Activated T-helper 9 cell treated with anti-CD3 and anti-CD28 coated beads, Interleukin-2, amount 50 U/mL, for 16 hours (primary cell): ENCODE data around the gene TROAP.

Experiments
- DNase-seq: peaks from one replicate; pipeline ENCODE4 v3.0.0-alpha.2; 2020; ENCODE audit warnings: low read depth

The TROAP gene

DNA sequence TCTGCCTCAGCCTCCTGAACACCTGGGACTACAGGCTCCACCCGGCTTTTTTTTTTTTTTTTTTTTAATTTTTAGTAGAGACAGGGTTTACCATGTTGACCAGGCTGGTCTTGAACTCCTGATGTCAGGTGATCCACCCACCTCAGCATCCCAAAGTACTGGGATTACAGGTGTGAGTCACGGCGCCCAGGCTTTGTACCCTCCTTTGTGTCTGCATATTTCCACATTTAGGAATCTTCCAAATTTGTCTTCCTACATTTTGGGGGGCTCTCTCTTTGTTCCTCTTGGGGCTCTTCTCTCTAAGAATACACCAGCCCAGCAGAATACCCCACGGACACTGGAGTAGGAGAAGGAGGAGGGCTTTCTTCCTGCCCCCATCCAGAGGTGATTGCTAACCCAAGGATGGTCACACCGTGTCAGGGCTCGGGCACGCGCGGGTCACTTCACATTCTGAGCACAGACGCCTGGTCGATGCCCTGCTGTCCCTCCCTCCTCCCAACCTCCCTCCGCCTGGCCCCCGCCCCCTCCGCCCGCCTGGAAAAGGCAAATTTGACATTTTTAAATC is 21.5 kb downstream of the TROAP start:
- DNase-seq = no peak

DNA sequence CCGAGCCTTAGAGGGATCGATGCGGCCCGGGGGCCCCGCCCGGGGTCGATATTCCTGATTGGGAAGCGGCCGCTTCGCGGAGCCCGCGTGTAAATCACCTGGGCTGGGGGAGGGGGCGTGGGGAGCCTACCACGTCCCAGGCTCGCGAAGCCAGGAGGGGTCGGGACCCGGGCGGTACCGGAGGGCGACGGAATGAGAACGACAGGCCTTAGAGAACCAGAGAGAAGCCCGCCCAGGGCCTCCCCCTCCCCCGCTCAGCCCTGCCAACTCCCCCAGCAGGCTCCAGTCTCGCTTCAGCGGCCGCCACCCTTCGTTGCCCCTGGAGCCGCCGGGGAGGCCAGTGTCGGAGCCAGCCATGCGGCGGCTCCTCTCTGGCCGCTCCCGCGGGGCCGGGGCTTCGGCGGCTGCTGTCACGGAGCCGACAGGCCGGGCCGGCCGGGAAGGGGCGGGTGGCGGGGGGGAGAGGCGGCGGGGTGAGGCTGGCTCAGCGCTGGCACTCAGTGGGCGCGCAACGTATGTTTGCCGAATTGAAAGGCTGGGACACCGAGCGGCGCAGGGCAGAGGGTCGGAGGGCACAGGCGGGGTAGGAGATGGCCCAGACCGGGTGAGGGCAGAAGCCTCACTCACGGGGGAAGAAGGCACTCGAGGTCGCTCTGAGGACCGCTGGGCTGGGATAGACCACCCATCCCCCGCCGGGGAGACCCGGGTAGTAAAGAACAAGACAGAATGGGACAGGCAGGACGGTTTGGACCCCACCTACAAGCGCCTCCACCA is 22.2 kb downstream of the TROAP start:
- DNase-seq = no peak

DNA sequence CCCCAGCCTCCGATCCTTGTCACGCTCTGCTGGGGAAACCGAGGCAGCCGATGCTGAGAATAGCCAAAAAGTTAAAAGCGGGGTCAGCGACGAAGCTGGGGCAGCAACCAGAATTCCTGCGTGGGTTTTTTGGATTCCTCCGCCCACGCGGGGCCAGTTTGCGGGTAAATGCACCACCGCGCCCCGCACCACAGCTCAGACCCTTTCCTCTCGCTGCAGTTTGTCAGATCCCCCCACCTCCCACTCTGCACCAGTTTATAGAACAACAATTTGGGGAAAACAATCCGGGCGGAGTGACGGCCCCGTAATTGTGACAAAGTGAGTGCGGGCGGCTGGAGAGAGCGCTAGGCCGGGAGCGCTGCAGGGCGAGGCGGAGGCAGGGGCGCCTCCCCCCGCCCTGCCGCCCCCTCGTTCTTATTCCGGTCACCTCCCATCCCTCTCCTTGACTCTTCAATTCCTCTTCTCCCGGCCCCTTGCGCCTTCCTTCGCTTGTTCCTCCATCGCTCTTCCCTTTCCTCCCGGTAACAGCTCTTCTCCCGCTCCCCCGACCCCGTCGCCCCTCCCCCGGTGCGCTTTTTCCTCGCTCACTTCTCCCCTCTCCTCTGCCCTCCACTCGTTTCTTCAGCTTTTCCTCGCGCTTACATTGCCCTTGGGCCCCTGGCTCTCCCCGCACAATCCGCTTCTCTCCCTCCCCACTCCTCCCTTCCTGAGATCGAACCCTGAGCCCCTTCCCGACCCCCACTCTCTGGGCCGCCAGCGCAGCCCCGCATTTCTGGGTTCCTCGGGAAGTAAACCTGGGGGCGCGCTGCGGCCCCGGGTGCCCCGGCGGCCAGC is 23.0 kb downstream of the TROAP start:
- no peak for DNase-seq

DNA sequence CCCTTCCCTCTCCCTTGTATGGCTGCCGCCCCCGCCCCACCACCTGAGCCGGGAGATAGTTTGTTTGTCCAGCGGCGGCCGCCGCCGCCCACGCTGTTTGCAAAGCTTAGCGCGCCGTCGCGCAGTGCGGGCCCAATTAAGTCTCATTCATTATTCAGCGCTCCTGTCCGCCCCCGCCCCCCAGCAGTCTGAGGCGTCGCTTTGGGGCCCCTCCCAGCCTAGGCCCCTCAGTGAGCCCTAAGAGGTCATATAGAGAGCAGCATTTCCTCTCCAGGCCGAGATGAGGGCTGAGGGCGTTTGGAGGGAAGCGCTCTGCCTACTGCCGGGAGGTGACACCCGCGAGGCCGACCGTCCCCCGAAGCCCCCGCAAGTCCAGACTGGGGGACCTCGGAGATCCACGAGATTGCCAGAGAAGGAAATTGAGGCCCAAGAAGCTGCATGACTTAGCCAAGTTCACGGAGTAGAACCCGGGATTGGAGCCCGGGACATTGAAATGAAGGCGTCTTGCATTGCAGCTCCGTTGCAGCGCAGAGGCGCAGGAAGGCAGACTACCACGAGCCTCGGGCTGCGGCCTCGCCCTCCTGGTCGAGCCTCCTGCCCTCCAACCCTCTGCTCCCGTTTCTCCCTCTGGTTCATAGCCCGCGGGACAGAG is 23.7 kb downstream of the TROAP start, which contains the start of gene DNAJC22:
DNAJC22 (plus strand) TSS at position 230 of the 652 bp plus-strand sequence. CDS start 1,985 bp downstream, outside the sequence.
- DNase-seq = no peak

DNA sequence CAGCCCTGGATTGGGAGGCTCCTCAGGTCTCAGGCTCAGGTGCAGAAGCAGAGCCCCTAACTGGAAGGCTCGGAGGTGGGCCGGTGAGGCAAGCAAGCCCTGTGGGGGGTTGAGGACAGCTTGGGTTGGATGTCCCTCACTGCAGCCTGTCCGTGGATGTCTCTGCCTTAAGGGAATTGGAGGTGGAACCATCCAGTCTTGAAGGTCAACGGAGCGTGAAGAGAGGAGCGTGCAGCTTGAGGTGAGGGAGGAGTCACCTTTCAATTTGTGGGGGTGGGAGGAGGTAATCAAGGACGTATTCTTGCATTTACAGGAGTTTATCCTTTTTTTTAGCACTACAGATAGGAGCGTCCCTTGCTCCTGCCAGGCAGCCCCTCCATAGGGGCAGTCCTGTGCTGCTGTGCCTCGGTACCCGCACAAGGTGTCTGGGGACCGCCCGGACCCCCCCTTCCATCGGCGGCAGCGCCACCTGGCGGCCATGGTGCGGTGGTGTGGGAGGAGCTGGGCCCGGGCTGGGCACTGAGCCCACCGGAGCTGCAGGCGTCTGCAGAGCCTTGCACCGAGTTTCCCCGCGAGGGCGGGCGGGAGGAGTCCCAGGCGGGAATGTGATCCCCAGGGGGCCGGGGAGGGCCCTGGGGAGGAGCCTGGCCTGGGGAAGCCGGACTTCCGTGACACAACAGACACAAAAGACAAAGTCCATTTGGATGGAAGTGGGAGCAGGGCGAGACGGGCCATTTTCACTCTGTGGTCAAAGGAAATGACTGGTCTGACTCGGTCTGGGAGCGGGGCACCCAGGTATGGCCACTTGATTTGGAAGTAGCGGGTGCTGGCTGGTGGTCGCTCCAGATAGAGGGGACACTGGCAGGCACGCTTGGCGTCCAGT is 24.5 kb downstream of the TROAP start:
- peak; percentile 73 for DNase-seq

DNA sequence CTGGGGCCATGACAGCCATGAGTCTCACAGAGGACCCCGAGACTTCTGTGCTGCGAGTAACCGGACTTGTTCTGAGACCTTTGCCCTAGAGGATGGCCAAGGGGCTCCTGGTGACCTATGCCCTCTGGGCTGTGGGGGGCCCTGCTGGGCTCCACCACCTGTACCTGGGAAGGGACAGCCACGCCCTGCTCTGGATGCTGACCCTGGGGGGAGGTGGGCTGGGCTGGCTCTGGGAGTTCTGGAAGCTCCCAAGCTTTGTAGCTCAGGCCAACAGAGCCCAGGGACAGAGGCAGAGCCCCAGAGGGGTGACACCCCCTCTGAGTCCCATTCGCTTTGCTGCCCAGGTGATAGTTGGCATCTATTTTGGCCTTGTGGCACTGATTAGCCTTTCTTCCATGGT is 25.7 kb downstream of the TROAP start:
- no peak for DNase-seq

DNA sequence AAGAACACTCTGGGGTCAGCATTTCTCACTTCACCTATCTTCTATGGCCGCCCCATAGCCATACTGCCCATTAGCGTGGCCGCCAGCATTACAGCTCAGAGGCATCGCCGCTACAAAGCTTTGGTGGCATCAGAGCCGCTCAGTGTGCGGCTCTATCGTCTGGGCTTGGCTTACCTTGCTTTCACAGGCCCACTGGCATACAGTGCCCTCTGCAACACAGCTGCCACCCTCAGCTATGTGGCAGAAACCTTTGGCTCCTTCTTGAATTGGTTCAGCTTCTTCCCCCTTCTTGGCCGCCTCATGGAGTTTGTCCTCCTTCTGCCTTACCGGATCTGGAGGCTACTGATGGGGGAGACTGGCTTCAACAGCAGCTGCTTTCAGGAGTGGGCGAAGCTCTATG is 26.2 kb downstream of the TROAP start:
- DNase-seq = no peak

DNA sequence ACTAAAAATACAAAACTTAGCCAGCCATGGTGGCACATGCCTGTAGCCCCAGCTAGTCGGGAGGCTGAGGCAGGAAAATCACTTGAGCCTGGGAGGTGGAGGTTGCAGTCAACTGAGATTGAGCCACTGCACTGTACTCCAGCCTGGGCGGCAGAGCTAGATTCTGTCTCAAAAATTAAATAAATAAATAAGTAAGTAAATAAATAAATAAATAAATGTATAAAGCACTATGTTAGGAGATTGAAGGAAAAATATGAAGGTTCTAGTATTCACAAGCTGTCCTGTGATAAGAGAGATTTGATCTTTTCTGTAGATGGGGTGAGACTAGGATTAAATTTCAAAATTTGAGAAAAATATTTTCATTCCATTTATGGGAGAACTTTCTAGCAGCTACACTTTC is 29.3 kb downstream of the TROAP start:
- no peak for DNase-seq

DNA sequence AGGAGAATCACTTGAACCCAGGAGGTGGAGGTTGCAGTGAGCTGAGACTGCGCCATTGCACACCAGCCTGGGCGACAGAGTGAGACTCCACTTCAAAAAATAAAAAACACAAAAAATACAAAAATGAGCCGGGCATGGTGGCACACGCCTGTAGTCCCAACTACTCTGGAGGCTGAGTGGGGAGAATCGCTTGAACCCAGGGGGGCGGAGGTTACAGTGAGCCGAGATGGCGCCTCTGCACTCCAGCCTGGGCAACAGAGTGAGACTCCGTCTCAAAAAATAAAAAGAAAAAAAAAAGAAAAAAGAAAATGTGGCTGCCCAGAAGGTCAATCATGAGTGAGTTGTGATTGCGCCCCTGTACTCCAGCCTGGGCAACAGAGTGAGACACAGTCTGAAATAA is 32.9 kb downstream of the TROAP start:
- no peak for DNase-seq

DNA sequence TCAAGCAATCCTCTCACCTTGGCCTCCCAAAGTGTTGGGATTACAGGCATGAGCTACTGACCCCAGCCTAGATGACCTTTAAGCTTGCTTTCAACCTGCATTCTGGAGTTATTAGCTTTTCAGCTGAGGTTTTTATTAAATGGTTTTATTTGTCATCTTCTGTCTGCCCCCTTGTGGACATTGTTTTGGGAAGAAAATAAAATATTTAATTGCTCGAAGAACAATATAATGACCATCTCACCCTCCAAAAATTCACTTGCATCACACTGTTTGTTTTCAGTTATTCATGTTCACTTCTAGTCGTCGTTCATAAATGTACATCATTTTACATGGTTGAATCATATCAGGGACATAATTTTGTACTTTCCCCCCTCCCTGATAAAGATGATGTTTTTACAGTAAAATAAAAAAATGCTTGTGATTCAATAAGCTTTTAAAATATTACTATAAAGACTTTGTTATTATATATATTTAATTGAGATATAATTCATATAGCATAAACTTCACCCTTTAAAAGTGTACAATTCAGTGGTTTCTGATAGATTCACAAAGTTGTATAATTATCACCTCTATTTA is 34.1 kb downstream of the TROAP start:
- no peak for DNase-seq

DNA sequence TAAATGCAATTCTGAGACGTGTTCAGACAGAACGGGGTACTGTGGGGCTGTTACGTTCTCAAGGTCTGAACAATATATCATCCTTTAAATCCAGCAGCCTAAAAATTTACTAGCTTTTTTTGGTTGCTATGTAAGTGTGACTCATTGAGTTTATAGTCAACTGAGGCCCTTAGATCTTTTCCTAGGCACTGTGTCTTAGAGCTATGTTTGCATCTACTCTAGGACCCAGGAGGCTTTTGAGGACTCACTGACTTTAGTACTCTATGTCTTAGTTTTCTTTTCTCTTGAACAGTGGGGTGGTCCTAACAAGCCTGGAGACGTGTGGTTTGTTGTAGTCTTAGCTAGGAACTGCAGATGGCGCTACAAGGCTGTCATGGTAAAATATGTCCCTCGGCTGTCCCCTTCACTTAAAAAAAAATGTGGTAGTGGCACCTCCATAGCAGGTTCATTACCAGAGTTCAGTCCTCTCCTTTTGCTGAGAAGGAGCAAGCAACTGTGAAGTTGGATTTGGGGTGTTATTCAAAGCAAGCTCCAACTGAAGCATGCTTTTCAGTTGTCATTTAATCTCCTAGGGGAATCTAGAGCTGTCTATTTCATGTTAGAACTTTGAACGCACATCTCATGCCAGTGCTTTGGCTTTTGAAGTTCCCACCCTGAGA is 35.6 kb downstream of the TROAP start:
- DNase-seq = no peak

DNA sequence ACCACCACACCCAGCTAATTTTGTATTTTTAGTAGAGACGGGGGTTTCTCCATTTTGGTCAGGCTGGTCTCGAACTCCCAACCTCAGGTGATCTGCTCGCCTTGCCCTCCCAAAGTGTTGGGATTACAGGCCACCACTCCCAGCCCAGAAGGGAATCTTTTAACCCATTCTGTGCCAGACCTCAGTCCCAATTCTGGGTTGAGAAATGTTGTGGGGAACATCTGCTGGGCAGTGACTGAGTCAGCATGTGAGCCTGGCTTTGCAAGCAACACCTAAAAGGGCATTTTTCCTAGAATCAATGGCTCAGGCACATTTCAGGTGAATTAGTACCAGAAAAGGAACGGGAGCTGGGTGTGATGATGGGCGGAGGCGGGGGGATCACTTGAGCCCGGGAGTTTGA is 36.6 kb downstream of the TROAP start:
- no peak for DNase-seq

DNA sequence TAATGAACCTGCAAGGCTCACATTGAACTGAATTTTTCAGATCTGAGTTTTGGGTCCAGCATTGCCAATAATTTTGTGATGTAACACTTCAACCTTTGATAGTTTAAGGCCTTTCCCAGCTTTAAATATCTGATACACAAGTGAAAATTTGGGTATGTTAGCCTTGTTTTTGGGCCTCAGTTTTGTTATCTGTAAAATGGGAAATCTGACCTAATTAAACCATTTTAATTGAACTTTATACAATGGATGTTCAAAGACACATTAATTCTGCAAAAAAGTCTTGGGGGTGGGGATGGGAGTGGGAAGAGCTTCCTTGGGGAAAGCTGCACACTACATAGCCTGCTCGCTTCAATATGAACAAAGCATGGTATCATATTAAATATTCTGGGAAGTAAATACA is 39.0 kb downstream of the TROAP start:
- DNase-seq = no peak

DNA sequence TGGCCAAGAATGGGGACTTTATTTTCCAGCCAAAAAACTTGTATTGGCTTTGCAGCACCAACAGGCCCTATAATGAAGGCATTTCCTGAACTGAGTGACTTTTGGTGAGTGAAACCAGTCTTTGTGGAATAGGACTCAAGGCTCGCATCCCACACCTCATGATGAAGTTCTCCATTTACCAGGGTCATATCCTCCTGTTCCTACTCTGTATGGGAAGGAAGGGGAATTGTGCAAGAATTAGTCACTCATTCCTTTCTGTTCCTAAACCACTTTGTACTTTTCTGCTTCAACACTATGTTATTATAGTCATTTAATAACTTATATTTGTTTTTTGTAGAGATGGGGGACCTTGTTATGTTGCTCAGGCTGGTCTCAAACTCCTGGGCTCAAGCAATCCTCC is 41.9 kb downstream of the TROAP start:
- DNase-seq = no peak

DNA sequence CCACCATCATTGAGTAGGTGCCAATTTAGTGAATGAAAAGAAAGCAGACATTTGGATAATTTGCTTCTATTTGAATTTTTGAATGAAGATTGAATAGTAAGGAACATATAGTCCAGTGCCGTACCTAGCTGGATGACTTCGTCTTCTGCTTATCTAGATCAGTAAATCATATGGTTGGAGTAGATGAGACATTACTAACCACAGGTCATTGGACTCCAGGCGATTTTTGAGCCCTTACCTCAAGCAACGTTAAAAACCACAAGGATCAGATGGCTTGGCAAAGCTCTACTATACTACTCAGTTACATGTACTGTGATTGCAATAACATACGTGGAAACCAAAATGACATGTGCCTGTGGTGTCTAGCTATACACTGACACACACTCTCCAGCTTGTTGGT is 42.5 kb downstream of the TROAP start:
- DNase-seq = no peak

DNA sequence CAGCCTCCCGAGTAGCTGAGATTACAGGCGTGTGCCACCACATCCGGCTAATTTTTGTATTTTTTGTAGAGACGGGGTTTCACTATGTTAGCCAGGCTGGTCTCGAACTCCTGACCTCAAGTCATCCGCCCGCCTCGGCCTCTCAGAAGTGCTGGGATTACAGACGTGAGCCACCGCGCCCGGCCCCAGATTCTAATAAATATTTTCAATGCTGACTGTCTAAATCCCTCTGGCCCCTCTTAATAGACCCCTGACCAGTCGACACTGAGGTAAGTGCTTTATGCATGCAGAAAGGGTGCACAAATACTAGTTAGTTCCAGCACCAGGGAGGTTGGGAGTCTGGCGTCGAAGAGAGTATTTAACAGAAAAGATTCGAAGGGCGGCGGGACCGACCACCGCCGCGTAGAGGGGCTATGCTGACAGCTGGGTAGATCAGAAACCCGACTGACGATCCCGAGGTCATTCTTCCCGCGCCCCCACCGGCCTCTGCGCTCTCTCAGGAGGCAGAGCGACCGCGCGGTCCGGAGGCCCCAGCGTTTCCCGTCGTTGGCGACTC is 43.1 kb downstream of the TROAP start:
- DNase-seq = no peak

DNA sequence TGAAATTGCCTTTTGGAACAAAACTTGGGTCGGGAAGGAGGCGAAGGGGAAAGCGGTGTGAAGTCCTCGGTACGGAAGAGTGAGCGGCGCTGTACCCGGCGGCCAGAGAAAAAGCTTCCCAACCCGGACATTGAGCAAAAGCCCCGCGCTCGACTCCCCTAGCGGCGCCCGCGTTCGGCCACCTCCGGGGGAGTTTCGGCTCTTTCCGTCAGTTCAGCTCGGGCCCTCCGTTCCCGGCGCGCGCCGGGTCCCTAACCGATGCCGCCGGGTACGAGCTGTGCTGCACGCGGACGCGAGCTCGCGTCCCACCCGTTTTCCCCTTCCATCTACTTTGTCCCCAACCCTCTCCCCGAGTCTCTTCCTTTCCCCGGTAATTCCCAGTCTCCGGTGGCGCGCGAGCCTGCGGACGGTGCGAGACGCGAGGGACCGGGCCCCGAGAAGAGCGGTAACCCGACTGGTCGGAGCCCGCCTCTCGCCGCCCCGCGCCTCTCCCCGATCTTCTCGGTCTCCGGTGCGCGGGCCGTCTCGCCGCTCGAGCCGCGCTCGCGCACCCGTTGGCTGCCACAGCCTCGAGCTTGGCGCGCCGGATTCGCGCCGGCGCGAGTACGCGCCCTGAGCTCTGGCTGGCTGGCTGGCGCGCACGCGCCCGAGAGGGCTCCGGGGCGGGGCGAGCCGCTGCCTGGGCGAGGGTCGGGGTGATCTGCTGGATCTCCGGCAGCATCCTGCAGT is 43.8 kb downstream of the TROAP start:
- DNase-seq = peak; percentile 76

DNA sequence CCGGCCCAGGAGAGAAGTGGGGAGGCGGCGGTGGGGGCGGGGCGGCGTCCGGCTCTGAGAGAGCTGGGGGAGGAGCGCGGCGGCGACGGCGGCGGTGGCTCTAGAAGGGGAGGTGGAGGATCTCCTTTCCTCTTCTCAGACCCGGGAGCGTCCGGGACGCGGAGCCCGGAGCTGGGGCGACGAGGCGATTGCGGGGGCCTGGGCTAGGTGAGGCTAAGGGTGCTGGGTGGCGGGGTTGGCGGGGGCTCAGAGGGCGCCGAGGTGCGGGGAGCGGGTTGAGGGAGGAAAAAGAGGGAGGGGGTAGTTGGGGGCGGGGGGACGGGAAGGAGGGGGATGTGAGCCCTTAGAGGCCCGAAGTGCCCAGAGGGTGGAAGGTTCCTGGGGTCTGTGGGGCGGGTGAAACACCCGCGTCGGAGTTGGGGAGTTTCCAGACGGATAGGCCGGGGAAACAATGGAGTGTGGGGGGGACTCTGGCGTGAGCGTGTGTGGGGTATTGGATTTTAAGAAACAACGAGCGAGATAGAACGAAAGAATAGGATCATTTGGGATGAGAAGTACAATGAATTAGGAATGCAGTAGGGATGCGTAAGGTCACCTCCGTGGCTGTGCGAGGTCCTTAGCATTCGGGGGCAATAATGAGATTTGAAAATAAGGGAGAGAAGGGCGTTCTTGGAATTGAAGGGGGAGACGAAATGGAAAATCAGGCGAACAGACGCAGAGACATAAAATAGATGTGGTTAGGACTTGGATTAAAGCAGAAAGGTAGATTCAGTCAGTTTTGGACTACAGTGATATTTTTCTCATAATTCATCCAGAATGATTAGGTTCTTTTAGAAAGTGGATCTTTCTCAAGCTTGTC is 44.6 kb downstream of the TROAP start, which contains the start of gene SPATS2:
SPATS2 (plus strand) TSS at position 82 of the 859 bp plus-strand sequence. CDS start 93,551 bp downstream, outside the sequence.
- DNase-seq = no peak

DNA sequence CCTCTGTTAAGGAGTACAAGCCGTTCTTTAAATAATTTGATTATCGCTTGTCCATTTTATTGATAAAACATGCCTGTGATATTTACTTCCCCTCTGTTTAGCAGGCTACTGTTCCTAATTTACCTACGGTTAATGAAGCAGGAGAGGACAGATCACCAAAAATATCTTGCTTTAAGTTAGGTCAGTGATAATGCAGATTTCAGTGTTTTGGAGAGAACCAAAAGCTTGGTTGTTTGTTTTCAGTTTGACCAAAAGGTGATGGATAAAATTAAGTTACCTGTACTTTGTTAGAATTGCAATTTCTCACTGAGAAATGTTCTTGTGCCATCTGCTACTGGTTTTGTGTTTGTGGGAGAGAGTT is 45.2 kb downstream of the TROAP start:
- no peak for DNase-seq
